ENCODE measurements around the gene ELMO3. TPM values are rescaled to one million over a fixed set of nuclear protein-coding genes. Genes with fewer than 3 reads are reported as not detected.

The ELMO3 gene
- total and polyA plus RNA-seq, 2 of the 13 experiments (the other 11 are each of a cell fraction or from before 2014, with no cell fraction given) = 2.6 to 4.0 TPM

- TF ChIP-seq ZNF367 (CRISPR knock-in tag; IDR thresholded peaks at IDR 0.05; ENCODE audit: borderline replicate concordance) (peak; percentile 84; the same call in 1 of the 2 replicates), FOXP1 (IDR thresholded peaks at IDR 0.05) (no peak), FOXP1 (CRISPR knock-in tag; IDR thresholded peaks at IDR 0.05) (peak; percentile 46; the same call in 1 of the 2 replicates), HNF1A (IDR thresholded peaks at IDR 0.05; ENCODE audit: low read depth) (no peak; the same call in 1 of the 2 replicates), HNF1A (CRISPR knock-in tag; IDR thresholded peaks at IDR 0.05; ENCODE audit: borderline replicate concordance) (0 out of 2 replicates have a peak, but pooled peaks have one; percentile 78), ZBTB39 (CRISPR knock-in tag; IDR thresholded peaks at IDR 0.05) (no peak), GABPB1 (CRISPR knock-in tag; IDR thresholded peaks at IDR 0.05) (peak; percentile 74), EHMT2 (IDR thresholded peaks at IDR 0.05; ENCODE audit: borderline replicate concordance, low read depth, low read length) (no peak), SUZ12 (IDR thresholded peaks at IDR 0.05; ENCODE audit: low read depth, low read length) (no peak), CTCF (CRISPR knock-in tag; IDR thresholded peaks at IDR 0.05) (peak; percentile 28; the same call in 1 of the 2 replicates), ZNF232 (CRISPR knock-in tag; IDR thresholded peaks at IDR 0.05; ENCODE audit: borderline replicate concordance) (peak; percentile 87; the same call in 1 of the 2 replicates), PHF8 (CRISPR knock-in tag; IDR thresholded peaks at IDR 0.05) (0 out of 2 replicates have a peak, but pooled peaks have one; percentile 33), TSC22D2 (CRISPR knock-in tag; IDR thresholded peaks at IDR 0.05; ENCODE audit: borderline replicate concordance) (peak; percentile 89; the same call in 1 of the 2 replicates), RFX5 (IDR thresholded peaks at IDR 0.05; ENCODE audit: low read depth, low read length) (no peak), HOXA5 (CRISPR knock-in tag; IDR thresholded peaks at IDR 0.05) (peak; percentile 85), PRDM4 (CRISPR knock-in tag; IDR thresholded peaks at IDR 0.05; ENCODE audit: borderline replicate concordance) (no peak), FUBP1 (CRISPR knock-in tag; IDR thresholded peaks at IDR 0.05; ENCODE audit: borderline replicate concordance) (no peak), ZNF274 (CRISPR knock-in tag; IDR thresholded peaks at IDR 0.05) (peak; percentile 93)
Observed at GRCh38 chr16:67164599-67165061, 34.3 kb upstream of the ELMO3 start, which contains the start of gene HSF4 (continued).

Measured in HepG2 (cell line).